Vagina (tissue), 2 donors: ENCODE results near the gene NHERF2.

Experiments
- POLR2A ChIP-seq, 2 donors: fragments of 450-650 bp; IDR thresholded peaks; one replicate each; pipeline ENCODE4 v1.6.1; 2017; ENCODE audit warnings: antibody characterized with exemption in 2 of 2, mild to moderate bottlenecking in 2 of 2, moderate library complexity in 2 of 2
- POLR2AphosphoS5 ChIP-seq, 2 donors: sonication (generic); formaldehyde crosslinking; IDR thresholded peaks; one replicate each; pipeline ENCODE4 v1.9.0; 2017; ENCODE audit warnings: antibody characterized with exemption in 2 of 2, mild to moderate bottlenecking in 2 of 2, low read depth in 1 of 2; ENCODE audit not compliant: insufficient read depth in 1 of 2
- TF ChIP-seq, protein P1 (sequence below), 3 experiments: fragments of 450-650 bp in 2 of 3; fragments of 200-600 bp in 1 of 3; sonication (generic) in 1 of 3; IDR thresholded peaks; one replicate each; pipeline ENCODE4 v1.5.1; 2017 to 2019; ENCODE audit warnings: antibody characterized with exemption in 3 of 3, mild to moderate bottlenecking in 2 of 3, moderate library complexity in 2 of 3

- TF ChIP-seq, protein P1, sequence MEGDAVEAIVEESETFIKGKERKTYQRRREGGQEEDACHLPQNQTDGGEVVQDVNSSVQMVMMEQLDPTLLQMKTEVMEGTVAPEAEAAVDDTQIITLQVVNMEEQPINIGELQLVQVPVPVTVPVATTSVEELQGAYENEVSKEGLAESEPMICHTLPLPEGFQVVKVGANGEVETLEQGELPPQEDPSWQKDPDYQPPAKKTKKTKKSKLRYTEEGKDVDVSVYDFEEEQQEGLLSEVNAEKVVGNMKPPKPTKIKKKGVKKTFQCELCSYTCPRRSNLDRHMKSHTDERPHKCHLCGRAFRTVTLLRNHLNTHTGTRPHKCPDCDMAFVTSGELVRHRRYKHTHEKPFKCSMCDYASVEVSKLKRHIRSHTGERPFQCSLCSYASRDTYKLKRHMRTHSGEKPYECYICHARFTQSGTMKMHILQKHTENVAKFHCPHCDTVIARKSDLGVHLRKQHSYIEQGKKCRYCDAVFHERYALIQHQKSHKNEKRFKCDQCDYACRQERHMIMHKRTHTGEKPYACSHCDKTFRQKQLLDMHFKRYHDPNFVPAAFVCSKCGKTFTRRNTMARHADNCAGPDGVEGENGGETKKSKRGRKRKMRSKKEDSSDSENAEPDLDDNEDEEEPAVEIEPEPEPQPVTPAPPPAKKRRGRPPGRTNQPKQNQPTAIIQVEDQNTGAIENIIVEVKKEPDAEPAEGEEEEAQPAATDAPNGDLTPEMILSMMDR (IDR thresholded peaks at IDR 0.05) = no peak
- no peak for TF ChIP-seq POLR2AphosphoS5 (IDR thresholded peaks at IDR 0.05; ENCODE audit: insufficient read depth in 1 of 2, low read depth in 1 of 2)
- no peak for TF ChIP-seq POLR2A (IDR thresholded peaks at IDR 0.05)
These were observed 52.7 kb downstream of the NHERF2 start for GRCh38 chr16:2079311-2079800.
